22Rv1 (cell line): ENCODE data around the gene CDC20.

Experiments
- CTCF ChIP-seq: fragments of 450-650 bp; IDR thresholded peaks from 2 replicates; pipeline ENCODE4 v1.5.1; 2017; ENCODE audit warnings: mild to moderate bottlenecking
- ZFX ChIP-seq: fragments of 450-650 bp; IDR thresholded peaks from 2 replicates; pipeline ENCODE4 v1.6.1; 2017; ENCODE audit warnings: antibody characterized with exemption, borderline replicate concordance

GRCh38 chr1:43398227-43398626 lies 39.4 kb downstream of the CDC20 start:
- TF ChIP-seq CTCF (no peak), ZFX (no peak)
